ENCODE results near the gene THBD.

Gene THBD

DNA sequence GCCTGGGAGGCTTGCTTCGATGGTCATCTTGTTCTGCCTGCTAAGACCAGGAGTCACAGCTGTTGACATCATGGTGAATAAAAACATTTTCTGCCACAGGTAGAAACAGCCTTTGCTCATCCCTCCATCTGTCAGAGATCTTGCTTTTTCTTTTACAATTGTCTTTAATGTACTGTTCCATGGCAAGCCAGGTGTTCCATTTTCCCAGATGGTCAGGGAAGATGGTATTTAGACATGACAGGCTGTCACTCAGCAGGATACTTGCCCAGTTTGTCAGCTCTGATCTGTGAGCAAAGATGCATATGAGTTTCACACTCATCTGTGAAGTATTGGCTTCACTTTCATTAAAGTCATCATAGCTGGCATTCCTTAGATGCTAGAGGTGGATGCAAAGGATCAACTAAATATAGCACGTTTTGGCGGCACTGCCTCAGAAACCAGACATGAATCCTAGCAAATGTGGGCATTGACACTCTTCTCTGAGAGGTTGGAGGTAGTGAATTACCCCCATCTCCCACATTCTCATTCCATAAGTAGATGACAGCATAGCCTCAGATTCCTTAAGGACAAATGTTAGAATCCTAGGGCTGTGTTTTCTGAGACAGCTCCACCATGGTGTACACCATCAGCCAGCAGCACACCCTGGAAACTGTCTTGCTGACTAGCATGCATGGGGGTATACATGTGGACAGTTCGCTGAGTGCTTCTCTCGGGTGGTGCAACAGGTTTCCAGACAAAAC, 10.2 kb downstream of the THBD start:
- DNase-seq (ENCODE audit: extremely low spot score), result no peak
- ChIA-PET CTCF (no interaction called here), POLR2A (interaction anchor here (1.0 kb wide), 1 partner anchor 11 kb away, joined by 4 read pairs; no protein-coding TSS in a partner anchor)
- no peak for TF ChIP-seq FOXM1 (IDR thresholded peaks at IDR 0.05; ENCODE audit: borderline replicate concordance)

DNA sequence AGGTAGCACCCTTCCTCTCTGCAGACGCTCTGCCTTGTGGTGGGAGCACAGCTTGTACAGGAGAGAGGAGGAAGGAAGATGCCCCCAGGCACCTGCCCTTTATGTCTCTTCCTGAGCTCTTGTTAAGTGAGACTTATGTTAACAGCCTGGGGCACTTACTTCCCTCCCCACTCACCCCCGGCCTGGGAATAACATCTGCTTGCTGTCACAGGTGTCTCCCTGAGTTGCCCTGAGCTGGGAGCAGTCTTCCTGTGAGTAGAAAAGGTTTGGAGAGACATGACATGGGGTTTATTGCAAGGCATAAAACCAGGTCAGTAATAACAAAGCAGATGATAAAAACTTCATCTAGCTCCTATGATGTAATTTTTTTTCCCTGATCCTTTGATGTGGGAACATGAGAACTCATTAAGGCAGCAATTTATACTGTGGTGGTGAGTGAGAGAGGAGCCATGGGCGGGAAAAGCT, 12.4 kb downstream of the THBD start:
- CTCF ChIA-PET, result interaction anchor here (0.6 kb wide), 1 partner anchor 268 kb away, joined by 3 read pairs; no protein-coding TSS in a partner anchor
- POLR2A ChIA-PET, result interaction anchor here (1.0 kb wide), 1 partner anchor 13 kb away, joined by 4 read pairs; no protein-coding TSS in a partner anchor

DNA sequence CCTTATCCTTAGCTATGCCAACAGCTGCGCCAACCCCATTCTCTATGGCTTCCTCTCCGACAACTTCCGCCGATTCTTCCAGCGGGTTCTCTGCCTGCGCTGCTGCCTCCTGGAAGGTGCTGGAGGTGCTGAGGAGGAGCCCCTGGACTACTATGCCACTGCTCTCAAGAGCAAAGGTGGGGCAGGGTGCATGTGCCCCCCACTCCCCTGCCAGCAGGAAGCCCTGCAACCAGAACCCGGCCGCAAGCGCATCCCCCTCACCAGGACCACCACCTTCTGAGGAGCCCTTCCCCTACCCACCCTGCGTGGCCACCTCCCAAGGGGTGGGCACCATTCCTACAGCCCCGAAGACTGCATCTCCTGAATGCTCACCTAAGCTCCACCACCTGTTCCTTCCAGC, 13.1 kb downstream of the THBD start:
- ChIA-PET CTCF (no interaction called here), POLR2A (no interaction called here)
- TF ChIP-seq, protein P1, sequence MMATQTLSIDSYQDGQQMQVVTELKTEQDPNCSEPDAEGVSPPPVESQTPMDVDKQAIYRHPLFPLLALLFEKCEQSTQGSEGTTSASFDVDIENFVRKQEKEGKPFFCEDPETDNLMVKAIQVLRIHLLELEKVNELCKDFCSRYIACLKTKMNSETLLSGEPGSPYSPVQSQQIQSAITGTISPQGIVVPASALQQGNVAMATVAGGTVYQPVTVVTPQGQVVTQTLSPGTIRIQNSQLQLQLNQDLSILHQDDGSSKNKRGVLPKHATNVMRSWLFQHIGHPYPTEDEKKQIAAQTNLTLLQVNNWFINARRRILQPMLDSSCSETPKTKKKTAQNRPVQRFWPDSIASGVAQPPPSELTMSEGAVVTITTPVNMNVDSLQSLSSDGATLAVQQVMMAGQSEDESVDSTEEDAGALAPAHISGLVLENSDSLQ (IDR thresholded peaks at IDR 0.05), result no peak
- no peak for TF ChIP-seq ELF4 (IDR thresholded peaks at IDR 0.05)
- TF ChIP-seq SP1 (IDR thresholded peaks at IDR 0.05), result no peak
- no peak for TF ChIP-seq L3MBTL2 (conservative IDR thresholded peaks at IDR 0.05)
- no peak for TF ChIP-seq HDGF (IDR thresholded peaks at IDR 0.05; ENCODE audit: borderline replicate concordance)
- no peak for TF ChIP-seq TARDBP (IDR thresholded peaks at IDR 0.05)
- TF ChIP-seq NFRKB (IDR thresholded peaks at IDR 0.05), result no peak
- TF ChIP-seq CTBP1 (IDR thresholded peaks at IDR 0.05; ENCODE audit: borderline replicate concordance), result no peak
- TF ChIP-seq LEF1 (IDR thresholded peaks at IDR 0.05; ENCODE audit: borderline replicate concordance), result no peak
- no peak for TF ChIP-seq BHLHE40 (IDR thresholded peaks at IDR 0.05; ENCODE audit: borderline replicate concordance)
- TF ChIP-seq ARNT (IDR thresholded peaks at IDR 0.05), result no peak
- TF ChIP-seq FOXK2 (IDR thresholded peaks at IDR 0.05), result no peak
- TF ChIP-seq ZNF384 (IDR thresholded peaks at IDR 0.05), result no peak
- TF ChIP-seq FOXA1 (IDR thresholded peaks at IDR 0.05), result no peak
- no peak for TF ChIP-seq SUZ12 (IDR thresholded peaks at IDR 0.05)
- TF ChIP-seq FOXM1 (IDR thresholded peaks at IDR 0.05; ENCODE audit: borderline replicate concordance), result no peak
- no peak for DNase-seq (ENCODE audit: extremely low spot score)

More for the DNA sequence above, 12.4 kb downstream of the THBD start:
- TF ChIP-seq FOXM1 (IDR thresholded peaks at IDR 0.05; ENCODE audit: borderline replicate concordance) (no peak), TARDBP (IDR thresholded peaks at IDR 0.05) (no peak), FOXA1 (IDR thresholded peaks at IDR 0.05) (no peak), FOXK2 (IDR thresholded peaks at IDR 0.05) (no peak)
- no peak for DNase-seq (ENCODE audit: extremely low spot score)

DNA sequence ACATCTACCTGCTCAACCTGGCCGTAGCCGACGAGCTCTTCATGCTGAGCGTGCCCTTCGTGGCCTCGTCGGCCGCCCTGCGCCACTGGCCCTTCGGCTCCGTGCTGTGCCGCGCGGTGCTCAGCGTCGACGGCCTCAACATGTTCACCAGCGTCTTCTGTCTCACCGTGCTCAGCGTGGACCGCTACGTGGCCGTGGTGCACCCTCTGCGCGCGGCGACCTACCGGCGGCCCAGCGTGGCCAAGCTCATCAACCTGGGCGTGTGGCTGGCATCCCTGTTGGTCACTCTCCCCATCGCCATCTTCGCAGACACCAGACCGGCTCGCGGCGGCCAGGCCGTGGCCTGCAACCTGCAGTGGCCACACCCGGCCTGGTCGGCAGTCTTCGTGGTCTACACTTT, 13.7 kb downstream of the THBD start:
- no peak for DNase-seq (ENCODE audit: extremely low spot score)
- ChIA-PET POLR2A (no interaction called here), CTCF (no interaction called here)
- TF ChIP-seq LEF1 (IDR thresholded peaks at IDR 0.05; ENCODE audit: borderline replicate concordance) (no peak), TARDBP (IDR thresholded peaks at IDR 0.05) (no peak), ELF4 (IDR thresholded peaks at IDR 0.05) (no peak), FOXK2 (IDR thresholded peaks at IDR 0.05) (no peak), BHLHE40 (IDR thresholded peaks at IDR 0.05; ENCODE audit: borderline replicate concordance) (no peak), NFRKB (IDR thresholded peaks at IDR 0.05) (no peak), ARNT (IDR thresholded peaks at IDR 0.05) (no peak), SP1 (IDR thresholded peaks at IDR 0.05) (no peak), FOXM1 (IDR thresholded peaks at IDR 0.05; ENCODE audit: borderline replicate concordance) (no peak), HDGF (IDR thresholded peaks at IDR 0.05; ENCODE audit: borderline replicate concordance) (no peak), ZNF384 (IDR thresholded peaks at IDR 0.05) (no peak), FOXA1 (IDR thresholded peaks at IDR 0.05) (no peak), L3MBTL2 (conservative IDR thresholded peaks at IDR 0.05) (no peak), CTBP1 (IDR thresholded peaks at IDR 0.05; ENCODE audit: borderline replicate concordance) (no peak), SUZ12 (IDR thresholded peaks at IDR 0.05) (no peak)
- TF ChIP-seq, protein P1 (IDR thresholded peaks at IDR 0.05), result no peak

DNA sequence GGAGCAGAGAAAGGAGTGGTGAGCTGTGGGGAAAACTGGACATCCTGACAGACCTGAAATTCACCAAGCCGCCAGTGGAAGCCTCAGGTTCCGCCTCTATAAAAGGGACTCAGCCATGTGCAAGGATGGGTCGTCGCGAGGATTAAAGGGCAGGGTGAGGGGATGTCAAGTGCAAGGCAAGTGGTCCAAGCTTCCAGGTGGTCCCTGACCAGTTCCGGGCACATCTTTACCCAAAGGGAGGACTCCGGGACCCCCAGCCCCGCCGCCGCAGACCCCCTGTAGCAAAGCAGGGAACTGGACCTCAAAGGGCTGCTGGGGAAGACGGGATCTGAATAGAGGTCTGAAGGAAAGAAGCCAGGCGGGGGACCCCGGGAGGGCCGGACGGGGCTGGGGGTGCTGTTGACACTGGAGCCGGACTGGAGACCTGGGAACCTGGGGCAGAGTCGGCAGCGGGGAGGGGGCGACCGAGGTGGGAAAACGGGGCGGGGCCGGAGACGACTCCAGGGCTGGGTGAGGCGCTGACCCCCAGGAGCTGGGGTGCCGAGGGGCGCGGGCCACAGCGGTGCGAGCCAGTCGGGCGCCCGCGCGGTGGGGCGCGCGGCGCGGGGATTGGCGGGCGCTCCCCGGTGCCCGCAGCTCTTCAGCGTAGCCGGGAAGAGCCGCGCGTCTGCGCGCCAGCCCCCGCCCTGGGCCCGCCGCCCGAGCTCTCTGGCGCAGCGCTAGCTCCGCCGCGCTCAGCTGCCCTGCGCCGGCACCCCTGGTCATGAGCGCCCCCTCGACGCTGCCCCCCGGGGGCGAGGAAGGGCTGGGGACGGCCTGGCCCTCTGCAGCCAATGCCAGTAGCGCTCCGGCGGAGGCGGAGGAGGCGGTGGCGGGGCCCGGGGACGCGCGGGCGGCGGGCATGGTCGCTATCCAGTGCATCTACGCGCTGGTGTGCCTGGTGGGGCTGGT, 14.5 kb downstream of the THBD start, which contains the start of gene SSTR4:
Gene SSTR4 (plus strand): TSS at position 592 of the 951 bp plus-strand sequence. CDS start 172 bp downstream, at position 764.
- ChIA-PET POLR2A (no interaction called here), CTCF (no interaction called here)
- no peak for DNase-seq (ENCODE audit: extremely low spot score)
- TF ChIP-seq ZNF384 (IDR thresholded peaks at IDR 0.05) (no peak), FOXA1 (IDR thresholded peaks at IDR 0.05) (no peak), SP1 (IDR thresholded peaks at IDR 0.05) (no peak), CTBP1 (IDR thresholded peaks at IDR 0.05; ENCODE audit: borderline replicate concordance) (no peak), TARDBP (IDR thresholded peaks at IDR 0.05) (no peak), NFRKB (IDR thresholded peaks at IDR 0.05) (no peak), ELF4 (IDR thresholded peaks at IDR 0.05) (no peak), FOXM1 (IDR thresholded peaks at IDR 0.05; ENCODE audit: borderline replicate concordance) (no peak), L3MBTL2 (conservative IDR thresholded peaks at IDR 0.05) (no peak), BHLHE40 (IDR thresholded peaks at IDR 0.05; ENCODE audit: borderline replicate concordance) (no peak), LEF1 (IDR thresholded peaks at IDR 0.05; ENCODE audit: borderline replicate concordance) (no peak), ARNT (IDR thresholded peaks at IDR 0.05) (no peak), HDGF (IDR thresholded peaks at IDR 0.05; ENCODE audit: borderline replicate concordance) (no peak), FOXK2 (IDR thresholded peaks at IDR 0.05) (no peak), SUZ12 (IDR thresholded peaks at IDR 0.05) (no peak)
- TF ChIP-seq, protein P1 (IDR thresholded peaks at IDR 0.05), result no peak
